Ecto neural progenitor cell (in vitro differentiated cells): ENCODE measurements around the gene DOCK1.

Experiments used
- DNase-seq: peaks from one replicate; pipeline ENCODE4 v3.0.0-alpha.2; 2018; ENCODE audit warnings: low spot score

The DOCK1 gene

DNA sequence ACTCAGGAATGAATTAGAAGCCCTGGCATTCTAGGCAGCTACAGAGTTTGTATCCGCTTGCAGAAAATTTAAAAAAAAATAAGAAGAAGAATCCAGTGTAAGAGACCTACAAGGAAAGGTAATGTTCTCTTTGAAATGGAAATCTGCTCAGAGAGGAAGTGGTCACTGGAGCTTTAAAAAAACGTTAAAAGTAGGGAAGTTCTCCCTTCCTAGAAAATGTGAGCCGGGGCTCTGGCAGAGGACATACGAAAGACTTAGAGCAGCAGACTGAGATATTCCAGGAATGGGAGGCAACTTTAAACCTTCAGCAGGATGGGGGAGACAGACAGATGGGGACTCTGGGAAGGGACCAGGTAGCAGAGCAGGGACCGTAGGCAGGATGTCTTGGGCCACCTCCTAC is 494.4 kb downstream of the DOCK1 start:
- no peak for DNase-seq

DNA sequence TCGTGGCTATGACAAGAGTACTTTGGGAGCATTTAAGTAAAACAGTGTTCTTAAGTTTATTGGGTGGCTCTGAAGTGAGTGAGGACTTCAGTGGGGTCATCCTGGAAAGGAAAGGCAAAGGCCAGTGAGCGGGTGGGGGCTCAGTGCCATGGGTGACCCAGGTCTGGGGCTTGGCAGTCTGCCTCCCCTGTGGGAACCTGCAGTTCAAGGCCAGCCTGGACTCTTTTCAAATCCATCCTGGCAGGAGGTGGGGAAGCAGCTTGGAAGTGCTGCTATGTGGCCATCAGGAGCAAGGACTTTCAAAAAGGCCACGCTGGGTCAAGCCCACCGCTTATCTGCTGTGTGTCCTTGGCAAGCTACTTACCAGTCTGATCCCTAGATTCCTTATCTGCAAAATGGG is 495.0 kb downstream of the DOCK1 start:
- DNase-seq = no peak

DNA sequence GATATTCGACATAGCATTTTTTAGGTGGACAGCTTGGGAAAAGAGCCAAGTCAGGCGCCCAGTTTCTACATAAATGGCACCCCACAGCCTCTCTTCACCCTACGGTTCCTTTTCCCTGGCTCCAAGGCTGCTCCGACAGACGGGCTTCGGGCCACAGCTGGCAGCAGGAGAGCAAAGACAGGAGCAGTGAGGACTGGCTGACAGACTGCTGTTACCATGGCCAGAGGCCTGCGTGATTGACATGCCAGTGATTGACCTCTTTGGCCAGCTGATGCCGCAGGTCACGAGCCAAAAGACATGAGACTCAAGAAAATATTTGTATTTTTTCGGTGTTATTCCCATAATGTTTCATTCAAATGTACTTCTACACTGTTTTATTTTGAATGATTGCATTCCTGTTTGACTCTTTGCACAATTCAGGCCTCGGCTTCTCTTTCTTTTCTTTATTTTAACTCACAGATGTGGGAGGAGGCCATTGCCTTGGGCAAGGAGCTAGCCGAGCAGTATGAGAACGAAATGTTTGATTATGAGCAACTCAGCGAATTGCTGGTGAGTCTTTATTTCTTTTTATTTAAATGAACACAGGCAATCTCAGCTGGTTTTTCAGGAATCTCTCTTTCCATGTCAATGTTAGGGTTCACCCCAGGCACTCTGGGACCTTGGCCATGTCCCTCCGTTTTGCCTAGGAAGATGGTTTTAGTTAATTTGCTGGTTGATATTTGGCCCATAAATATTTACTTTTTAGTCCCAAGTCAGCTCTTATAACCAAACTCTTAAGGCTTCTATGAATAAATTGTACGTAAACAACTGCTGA is 497.6 kb downstream of the DOCK1 start:
- DNase-seq = no peak

DNA sequence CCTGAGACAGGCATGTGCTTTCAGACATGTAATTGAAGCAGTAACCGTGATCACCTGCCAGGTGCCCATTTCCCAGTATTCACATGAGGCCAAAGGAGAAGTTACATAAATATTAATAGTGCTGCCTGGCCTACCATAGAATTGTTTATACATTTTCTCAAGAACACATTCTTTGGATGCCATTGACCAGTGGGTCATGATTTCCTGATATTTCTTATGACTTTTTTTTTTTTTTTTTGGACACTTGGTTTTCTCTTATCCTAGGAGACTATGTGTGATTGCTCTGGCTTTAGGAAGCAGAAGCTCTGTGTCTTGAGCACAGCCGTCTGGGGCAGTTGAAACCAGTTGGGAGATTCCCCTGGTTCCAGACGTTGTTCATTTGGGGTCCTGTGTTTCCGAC is 500.0 kb downstream of the DOCK1 start:
- no peak for DNase-seq

DNA sequence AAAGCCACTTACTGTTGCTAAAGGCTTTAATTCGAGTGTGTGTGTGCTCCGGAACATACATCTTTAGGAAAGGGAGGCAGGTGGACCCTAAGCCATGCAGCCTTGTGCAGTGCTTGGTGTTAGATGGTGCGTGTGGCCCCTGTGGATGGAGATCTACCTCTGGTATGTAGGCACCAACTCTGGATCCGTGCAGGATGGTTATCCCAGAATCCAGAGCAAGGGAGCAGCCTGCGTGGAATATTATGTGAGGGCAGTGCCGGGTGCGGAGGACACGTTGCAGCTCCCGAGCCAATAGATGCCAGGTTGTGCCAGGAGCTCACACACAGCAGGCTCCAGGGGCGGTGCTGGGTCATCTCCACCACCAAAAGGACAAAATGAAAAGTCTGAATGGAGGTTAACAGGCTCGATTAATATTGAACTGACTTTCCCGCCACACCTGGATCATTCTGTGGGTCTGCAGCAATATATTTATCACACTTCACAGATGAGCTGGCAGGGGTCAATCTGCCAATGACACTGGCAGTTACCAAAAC is 500.9 kb downstream of the DOCK1 start:
- DNase-seq = no peak

DNA sequence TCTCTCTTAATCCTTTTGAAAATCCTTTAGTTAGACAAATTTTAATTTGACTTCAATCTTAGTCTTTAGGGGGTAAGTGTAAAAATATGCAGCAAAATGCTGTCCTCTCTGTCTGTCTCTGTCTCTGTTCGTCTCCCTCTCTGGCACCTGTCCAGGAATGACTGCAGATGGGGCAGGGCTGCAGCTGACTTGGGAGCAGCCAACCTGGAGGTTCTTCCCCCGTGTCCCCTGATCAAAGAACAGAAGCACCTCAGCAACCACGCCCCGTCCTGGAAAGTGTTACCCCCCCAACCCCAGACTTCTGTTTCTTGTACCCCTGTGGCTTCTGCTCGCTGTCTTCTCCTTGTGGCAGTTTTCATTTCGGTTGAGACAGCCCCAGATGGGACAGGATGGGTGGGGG is 502.3 kb downstream of the DOCK1 start:
- no peak for DNase-seq

DNA sequence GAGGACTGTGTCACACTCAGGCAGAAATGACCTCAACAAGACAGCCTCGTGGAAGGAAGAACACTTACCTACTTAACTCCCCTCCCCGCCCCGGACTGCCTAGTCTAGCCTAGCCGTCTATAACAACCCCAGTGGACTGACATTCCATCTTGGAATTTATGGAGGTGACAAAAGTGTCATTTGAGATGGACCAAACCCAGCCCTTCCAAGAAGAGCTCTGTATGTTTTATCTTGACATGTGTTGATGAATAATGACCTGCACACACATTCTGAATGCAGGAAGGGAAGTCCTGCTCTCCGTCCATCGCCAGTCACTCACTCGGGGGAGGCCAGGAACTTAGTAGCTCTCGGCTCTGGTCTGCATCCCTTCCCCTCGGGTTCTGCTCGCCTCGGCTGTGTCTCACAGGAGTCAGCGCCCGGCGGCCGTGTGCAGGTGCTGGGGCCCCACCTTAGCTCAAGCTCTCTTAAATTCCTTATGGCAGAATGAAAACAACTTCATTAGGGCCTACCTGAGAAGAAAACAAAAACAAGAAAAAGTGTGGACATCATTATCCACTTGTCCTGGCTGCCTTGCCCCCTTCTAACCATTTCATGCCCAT is 503.0 kb downstream of the DOCK1 start:
- no peak for DNase-seq

DNA sequence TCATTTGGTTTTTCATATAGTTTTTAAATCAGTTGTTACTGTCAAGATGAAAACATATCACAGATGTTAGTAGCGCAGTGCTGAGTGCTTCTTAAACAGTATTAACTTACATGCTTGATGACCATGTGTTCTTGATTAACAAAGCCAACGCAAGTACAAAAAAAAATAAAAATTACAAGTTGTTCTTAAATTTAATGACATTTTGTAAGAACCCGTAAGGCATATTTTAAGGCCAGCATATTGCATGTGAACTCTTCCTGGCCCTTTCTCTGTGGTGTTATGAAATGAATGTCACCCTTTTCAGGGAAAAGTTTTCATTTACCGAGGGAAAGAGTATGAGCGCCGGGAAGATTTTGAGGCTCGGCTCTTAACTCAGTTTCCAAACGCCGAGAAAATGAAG is 503.5 kb downstream of the DOCK1 start:
- no peak for DNase-seq

DNA sequence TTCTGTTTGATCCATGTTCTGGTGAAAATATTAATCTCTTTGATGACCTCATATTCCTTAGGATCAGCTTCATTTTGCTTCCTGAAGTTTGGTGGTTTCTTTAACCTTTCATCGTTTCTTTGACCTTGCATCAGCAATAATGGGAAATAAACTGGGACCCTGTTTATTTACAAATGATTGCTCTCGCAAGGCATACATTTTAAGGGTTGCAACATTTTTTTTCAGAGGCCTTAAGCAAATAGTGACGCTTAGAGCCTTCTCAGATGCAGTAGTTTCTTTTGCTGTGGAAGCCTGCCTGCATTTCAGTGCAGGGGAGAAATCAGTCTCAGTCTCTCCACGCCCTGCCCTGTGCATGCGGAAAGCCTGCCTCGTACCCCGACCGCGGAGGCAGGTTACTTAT is 504.8 kb downstream of the DOCK1 start:
- DNase-seq = no peak

DNA sequence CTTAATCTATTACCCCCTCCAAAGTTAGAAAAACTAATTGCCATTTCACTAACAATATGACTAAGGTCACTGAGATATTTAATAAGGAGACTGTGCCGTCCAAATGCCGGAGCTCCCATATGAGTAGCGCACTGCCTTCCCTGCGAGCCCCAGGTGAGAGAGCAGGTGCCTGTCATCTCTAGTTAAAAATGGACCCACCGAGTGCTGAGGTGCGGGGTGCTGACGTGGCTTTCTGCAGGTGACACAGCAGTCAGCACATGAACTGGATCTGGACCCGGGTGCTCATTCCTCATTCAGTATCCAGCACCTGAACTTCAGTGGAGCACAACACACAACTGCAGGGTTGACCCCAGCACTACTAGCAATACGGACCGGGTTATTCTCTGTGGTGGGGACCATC is 505.8 kb downstream of the DOCK1 start:
- no peak for DNase-seq

DNA sequence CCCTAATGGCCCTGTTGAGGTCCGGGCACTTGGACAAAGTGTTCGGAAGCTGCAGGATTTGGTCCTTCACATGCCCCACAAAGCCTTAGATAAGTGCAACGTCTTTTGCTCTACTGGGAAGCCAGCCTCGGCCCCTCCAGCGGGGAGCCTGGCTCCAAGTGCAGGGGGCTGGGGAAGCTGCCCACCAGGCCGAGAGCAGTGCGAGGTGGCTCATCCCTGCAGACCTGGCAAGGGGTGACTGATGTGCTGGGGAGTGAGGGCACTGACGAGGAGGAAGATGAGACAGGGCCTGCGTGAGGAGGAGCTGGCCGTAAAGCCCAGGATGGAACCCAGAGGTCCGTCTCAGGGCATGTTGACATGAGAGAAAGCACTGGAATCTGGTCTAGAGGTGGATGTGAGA is 508.1 kb downstream of the DOCK1 start:
- no peak for DNase-seq

DNA sequence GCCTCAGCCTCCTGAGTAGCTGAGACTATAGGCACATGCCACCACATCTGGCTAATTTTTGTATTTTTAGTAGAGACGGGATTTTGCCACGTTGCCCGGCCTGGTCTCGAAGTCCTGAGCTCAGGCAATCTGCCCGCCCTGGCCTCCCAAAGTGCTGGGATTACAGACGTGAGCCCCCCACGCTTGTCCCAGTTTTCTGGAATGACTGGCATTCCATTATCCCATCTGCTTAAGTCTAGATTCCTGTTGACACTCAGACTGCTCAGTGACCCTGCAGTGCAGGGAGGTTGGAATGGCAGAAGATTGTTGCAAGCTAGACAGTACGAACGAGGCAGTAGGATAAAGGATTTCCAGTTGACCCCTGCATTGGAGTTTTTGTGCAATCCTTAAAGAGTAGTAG is 508.8 kb downstream of the DOCK1 start:
- DNase-seq = no peak

DNA sequence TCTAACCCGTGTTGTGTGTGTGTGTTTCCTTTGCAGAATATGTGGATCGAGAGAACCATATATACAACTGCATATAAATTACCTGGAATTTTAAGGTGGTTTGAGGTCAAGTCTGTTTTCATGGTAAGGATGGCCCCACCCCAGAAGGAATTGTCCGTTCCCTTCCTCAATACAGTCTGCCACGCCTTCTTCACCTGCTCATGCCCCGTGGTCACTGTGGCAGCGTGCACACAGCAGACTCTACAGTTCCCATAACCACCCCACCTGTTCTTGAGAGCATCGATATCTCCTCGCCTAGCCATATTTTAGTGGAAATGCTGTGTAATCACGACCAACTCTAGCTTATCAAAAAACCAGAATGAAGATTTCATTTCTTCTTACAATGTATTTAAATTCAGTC is 509.9 kb downstream of the DOCK1 start:
- no peak for DNase-seq

DNA sequence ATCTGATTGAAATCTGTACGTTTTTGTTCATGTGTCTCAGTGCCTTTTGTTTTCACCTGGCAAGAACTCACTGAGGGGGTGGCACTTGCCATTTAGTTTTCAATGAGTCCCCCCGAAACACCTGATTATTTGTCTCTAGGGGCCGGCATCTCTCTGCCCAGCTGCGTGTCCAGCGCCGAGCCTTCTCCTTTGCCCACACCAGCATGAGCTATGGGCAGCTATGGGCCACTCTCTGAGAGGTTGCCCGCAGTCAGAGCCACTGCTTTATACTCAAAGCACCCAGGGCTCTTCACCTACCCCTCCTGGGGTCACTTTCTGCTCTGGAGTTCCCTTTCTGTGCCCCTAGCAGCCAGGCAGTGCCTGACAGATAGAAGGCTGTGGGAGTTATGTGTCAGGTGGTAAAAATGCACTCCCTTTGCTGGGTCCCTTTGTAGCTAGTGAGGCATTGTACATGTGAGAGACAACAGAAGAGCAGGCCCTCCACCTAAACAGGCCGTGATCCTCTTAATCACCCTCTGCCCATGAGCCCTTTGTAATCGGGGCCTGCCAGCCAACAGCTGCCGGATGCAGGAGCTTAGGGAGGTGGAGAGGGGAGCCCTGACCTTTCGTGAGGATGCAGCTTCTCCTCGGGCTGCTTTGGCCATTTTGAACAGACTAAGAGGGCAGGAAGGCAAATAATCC is 510.8 kb downstream of the DOCK1 start:
- DNase-seq = peak; percentile 65

DNA sequence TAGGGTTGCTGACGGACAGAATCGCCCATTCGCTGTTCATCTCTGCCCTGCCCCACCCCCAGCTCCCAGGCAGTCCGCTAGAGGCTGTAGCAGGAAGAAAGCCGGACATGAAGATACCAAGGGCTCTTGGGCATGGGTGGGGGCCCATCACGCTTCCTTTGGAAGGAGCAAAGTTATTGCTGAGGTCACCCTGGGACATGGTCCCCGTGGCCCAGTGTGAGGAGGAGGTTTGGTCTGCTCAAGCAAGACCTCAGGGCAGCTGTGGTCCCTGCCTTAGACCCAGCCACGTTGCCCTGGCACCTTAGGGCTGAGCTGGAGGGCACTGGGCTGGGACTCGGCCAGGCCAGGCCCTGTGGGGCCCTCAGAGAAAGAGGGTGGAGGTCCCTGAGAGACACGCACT is 511.8 kb downstream of the DOCK1 start:
- DNase-seq = no peak

DNA sequence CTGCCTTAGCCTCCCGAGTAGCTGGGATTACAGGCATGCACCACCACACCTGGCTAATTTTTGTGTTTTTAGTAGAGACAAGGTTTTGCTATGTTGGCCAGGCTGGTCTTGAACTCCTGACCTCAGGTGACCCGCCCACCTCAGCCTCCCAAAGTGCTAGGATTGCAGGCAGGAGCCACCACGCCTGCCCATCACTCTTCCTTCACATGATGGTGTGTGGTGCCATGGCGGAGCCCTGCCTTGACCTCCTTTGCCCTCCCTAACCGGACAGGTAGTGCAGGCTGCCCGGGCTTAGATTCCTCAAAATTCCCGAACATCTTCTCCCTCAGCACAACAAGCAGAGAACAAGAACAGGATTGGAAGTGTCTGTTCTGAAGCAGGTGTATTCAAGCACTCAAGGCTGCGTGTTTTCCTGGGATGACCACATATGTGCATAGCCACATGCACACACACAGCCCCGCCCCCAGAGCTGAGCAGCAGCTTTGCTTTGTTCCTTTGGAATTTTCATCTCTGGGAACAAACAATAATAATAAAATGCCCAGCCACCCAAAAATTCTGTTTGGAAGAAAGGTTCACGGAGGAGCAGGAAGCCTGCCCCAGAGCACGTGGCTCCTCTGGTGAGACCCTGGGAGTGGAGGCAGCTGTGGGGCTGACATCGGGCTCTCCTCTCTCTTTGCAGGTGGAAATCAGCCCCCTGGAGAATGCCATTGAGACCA is 512.6 kb downstream of the DOCK1 start:
- DNase-seq = no peak

DNA sequence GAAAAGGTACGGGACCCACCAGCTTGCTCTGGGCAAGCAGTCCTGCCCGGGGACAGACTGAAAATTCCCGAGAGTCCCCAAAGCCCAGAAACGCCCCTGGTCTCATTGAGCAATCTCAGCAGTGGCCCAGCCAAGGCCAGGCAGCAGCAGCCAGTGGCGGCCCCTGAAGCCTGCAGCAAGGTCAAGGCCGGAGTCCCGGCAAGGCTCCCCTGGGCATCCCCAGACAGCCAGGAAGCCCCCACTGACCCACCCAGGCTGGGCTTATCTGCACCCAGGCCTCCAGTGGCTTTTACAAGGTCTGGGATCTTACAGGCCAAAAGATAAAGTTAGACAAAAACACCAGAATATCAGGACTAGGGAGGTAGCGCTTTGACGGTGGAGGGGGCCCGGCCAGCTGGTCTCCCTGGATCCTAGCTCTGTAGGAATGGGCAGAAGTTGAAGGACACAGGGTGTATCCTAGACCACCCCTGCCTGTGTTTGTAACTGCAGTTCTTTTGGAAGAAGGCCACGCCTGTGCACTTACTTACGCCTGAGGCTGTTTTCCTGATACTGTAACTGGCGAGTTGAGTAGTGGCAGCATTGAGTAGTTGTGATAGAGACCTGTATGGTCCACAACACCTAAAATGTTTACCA is 513.4 kb downstream of the DOCK1 start:
- no peak for DNase-seq

DNA sequence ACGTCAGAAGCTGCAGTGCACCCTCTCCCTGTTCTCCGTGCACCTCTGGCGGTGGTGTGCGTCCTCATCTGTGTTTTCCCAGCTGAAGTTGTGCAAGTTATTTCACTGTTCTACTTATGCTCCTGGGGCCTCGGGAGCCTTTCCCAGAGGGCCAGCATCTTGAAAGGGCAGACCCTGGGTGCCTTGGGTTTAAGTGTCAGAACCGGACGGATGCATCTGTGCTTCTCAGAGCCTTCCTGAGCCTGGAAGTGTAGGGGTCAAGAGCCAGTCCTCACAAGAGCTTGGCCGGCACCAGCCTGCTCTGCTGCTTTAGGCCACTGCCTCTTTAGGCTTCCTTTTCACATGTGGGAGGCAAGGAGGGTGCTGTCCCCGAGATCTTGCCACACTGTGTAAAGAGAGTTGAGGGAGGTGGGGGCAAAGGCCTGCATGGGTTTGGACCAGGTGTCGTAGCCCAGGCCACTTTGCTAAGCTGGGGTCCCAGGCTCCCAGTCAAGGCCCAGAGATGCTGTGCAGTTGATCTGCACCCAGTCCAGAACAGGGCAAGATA is 515.0 kb downstream of the DOCK1 start:
- no peak for DNase-seq

DNA sequence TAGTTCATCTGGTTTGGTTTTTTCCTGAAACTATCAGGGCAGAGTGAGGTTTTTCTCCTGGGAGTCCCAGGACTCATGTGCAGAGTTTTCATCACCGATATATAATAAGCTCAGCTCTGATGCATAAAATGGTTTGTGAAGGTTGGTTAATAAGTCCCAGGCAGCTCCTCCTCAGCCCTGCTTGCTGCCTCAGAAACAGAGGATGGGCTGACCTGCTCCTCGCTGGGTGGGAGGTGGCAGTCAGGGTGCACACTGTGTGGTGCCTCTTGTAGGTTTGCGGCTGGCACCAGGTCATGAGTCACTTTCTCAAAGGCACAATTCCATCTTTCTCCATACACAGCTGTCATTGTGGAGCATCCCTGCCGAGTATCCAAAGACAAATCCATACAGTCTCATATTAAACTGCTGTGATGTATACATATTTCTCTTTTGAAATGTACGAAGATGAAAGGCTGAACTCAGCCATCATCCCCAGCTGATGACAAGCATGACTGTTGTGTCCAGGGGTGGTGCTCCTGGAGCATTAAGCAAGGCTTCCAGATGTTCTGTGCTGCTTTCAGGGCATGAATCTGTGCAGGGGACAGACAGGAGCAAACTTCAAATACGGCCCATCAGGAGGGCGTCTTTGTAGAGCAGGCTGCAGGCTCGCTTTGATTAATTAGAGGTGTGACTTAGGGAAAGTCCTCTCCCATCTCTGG is 518.1 kb downstream of the DOCK1 start:
- no peak for DNase-seq

DNA sequence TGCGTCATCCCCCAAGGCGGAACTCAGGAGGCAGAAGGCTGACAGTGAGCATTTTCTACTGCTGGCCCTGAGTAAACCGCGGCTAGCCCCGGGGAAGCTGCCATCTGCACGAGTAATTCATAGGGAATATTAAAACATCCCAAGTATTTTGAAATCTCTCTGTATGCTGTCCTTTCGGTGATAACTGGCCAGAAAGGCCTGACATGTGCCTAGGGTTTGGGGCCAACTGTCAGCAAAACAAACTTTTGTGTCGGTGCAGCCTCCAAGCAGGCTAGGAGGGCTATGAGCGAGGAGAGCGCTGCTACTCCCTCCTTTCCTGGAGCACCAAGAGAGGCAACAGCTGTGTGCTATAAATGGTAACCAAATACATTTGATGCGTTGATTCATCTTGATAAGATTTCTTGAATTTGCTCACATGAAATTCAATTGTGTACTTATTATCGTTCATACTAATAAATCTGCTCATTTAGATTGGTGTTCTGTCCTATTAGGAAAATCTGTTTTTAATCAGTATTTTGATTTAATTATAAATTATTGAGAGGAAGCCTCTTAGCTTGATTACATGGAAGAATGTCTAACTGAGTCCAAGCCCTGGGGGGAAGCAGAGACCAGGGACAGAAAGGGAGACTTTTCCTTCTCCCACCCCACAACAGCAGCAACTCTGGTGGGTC is 519.5 kb downstream of the DOCK1 start:
- DNase-seq = no peak

DNA sequence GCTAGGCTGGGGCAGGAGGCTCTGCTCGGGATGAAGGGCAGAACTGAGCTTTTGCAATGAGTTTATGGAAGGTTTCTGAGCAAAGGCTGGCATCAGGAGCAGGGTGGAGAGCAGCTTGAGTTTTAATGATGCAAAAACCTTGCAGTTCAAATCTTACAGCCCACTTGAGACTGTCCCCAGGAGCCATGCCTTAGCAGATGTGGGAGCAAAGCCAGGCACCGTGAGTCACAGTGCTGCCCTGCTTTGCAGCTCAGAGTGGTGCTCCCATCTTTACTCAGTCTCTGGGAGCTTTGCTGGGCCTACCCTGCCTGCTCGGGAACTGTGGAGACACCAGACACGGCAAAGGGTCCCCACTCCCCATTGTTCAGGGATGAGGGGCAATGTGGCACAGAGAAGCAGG is 521.5 kb downstream of the DOCK1 start:
- DNase-seq = no peak
